CD4-positive, alpha-beta T cell treated with Interferon alpha-2 for 1 hour (primary cell): Measurements from ENCODE around the gene SLC6A8.
A peak's percentile ranks its signal among the peaks of the same experiment; 100 is the strongest.
"Not testable (repeated sequence)": the region's sequence is repeated elsewhere in the genome, so short reads cannot be mapped to it uniquely, and the experiment has no call there.

Source experiments
- DNase-seq, 2 donors: peaks; one replicate each; pipeline ENCODE4 v3.0.0-alpha.2; 2020 to 2022

Gene SLC6A8

DNA sequence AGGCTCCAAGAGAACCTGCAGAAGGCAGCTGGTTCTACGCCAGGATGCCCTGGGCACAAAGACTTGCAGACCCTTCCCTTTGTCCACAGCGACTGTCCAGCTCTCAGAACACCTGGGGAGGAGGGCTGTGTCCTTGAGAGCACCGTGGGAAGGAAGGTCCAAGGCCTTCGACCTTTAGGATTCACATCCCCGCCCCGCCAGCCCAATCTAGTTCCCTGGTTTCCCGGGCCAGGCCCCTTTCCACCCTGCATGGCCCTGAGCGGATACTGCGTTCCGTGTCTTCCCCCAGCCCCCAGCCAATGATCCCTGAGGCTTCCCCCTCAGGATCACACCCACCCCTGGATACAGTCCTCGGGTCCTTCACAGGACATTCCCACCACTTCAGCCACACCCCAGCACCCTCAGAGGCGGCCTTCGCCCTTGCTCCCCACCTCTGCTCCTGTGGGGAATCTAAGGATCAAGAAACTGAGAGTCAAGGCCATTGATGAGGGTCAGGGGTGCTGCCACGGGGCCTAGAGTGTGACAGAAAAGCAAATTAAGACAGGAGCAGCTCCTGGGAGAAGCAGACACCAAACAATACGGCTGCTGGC is 46.0 kb downstream of the SLC6A8 start:
- no peak for DNase-seq

DNA sequence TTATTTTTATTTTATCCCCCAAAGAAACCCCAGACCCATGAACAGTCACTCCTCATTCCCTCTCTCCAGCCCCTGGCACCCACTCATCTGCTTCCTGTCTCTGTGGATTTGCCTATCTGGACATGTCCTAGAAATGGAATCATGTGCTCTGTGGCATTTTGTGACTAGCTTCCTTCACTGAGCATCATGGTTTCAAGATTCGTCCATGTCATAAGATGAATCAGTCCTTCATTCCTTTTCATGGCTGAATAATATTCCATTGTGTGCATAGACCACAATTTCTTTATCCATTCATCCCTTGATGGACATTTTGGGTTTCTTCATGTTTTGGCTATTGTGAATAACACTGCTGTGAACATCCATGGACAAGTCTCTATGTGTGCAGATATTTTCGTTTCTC is 47.1 kb downstream of the SLC6A8 start:
- no peak for DNase-seq

DNA sequence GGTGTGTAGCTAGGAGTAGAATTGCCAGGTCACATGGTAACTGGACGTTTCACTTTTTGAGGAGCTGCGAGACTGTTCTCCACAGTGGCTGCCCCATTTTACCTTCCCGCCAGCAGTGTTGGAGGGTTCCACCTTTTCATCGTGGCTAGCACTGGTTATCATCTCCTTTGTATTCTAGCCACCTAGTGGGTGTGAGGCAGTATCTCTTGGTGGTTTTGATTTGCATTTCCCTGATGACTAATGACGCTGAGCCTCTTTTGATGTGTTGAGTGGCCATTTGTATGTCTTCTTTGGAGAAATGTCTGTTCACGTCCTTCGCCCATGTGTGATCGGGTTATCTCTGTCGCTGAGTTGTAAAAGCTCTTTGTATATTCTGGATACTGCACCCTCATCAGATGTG is 47.5 kb downstream of the SLC6A8 start:
- peak in 1 of 2 donors; percentile 51 for DNase-seq

DNA sequence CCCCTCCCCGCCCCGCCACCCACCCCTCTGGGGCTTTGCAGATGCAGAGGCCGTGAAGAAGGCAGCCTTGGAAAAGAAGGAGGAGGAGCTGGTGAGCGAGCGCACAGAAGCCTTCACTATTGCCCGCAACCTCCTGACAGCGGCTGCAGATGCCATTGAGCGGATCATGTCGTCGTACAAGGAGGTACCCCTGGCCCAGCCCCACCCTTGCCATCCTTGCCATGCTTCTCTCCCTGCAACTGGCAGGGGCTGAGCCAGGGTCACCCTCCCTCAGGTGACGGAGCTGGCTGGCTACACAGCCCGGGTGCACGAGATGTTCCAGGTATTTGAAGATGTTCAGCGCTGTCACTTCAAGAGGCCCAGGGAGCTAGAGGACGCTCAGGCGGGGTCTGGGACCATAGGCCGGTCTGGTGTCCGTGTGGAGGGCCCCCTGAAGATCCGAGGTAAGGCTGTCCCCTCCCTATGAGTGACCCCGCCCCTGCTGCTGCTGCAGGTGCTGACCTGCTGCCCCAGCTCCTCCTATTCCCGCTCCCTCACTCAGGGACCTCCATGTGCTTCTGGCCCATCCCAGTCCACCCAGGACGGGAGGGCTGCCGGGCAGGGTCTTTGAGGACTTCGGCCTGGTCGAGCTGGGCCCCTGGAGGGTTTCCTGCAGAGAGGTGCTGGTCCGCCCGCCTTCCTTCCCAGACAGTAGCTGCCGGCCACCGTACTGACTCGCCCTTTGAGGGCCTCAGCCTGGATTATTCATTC is 48.5 kb downstream of the SLC6A8 start:
- no peak for DNase-seq

- no peak for DNase-seq
Measured at GRCh38 chrX:153736871-153737441, 49.2 kb downstream of the SLC6A8 start.

- no peak for DNase-seq
Measured at GRCh38 chrX:153738056-153738605, 50.4 kb downstream of the SLC6A8 start.

- peak in 1 of 2 donors; percentile 24 for DNase-seq
Measured at GRCh38 chrX:153739754-153740486, 52.2 kb downstream of the SLC6A8 start.

GRCh38 chrX:153740631-153741222 is 53.0 kb downstream of the SLC6A8 start:
- no peak for DNase-seq

- no peak for DNase-seq
Measured at GRCh38 chrX:153741446-153741845, 53.7 kb downstream of the SLC6A8 start.

- not testable (repeated sequence) for DNase-seq
Measured at GRCh38 chrX:153742111-153742510, 54.4 kb downstream of the SLC6A8 start.

DNA sequence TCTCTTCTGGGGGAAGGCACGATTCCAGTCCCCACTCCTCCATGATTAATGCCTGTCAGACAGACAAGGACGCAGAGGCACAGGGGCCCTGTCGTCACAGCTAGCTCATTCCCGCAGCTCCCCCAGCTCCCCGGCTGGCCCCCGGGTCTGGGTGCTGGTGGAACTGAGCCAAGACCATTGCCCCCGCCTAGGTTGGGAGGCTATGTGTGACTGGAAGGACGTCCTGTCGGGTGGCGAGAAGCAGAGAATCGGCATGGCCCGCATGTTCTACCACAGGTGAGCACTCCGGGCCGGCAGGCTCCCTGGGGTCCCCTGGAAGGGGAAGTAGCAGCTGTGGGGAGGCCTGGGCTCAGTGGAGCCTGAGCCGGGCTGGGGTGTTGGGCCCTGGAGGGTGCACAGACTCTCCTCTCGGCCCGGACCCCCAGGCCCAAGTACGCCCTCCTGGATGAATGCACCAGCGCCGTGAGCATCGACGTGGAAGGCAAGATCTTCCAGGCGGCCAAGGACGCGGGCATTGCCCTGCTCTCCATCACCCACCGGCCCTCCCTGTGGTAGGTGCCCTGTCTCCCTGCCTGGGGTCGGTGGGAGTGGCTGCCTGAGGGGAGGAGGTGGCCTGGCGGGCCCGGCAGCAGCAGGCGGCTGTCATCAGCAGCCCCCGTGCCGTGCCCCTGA is 55.2 kb downstream of the SLC6A8 start:
- not testable (repeated sequence) for DNase-seq

DNA sequence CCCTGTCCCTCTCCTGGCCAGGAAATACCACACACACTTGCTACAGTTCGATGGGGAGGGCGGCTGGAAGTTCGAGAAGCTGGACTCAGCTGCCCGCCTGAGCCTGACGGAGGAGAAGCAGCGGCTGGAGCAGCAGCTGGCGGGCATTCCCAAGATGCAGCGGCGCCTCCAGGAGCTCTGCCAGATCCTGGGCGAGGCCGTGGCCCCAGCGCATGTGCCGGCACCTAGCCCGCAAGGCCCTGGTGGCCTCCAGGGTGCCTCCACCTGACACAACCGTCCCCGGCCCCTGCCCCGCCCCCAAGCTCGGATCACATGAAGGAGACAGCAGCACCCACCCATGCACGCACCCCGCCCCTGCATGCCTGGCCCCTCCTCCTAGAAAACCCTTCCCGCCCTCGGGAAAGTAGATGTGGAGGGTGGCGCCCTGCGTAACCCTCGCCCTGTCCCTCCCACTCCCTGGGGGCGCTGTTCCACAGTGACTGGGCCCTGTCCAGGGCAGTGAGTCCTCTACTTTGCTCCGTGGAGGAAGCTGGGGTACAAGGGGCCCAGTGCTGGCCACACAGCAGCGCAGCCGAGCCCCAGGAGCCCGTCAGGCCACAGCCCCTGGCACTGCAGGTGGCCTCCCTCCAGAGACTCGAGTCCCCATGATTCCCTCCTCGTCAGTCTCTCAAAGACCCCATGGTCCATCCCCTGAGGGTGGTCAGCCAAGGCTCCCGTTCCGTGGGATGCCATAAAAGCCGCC is 55.9 kb downstream of the SLC6A8 start:
- not testable (repeated sequence) for DNase-seq

DNA sequence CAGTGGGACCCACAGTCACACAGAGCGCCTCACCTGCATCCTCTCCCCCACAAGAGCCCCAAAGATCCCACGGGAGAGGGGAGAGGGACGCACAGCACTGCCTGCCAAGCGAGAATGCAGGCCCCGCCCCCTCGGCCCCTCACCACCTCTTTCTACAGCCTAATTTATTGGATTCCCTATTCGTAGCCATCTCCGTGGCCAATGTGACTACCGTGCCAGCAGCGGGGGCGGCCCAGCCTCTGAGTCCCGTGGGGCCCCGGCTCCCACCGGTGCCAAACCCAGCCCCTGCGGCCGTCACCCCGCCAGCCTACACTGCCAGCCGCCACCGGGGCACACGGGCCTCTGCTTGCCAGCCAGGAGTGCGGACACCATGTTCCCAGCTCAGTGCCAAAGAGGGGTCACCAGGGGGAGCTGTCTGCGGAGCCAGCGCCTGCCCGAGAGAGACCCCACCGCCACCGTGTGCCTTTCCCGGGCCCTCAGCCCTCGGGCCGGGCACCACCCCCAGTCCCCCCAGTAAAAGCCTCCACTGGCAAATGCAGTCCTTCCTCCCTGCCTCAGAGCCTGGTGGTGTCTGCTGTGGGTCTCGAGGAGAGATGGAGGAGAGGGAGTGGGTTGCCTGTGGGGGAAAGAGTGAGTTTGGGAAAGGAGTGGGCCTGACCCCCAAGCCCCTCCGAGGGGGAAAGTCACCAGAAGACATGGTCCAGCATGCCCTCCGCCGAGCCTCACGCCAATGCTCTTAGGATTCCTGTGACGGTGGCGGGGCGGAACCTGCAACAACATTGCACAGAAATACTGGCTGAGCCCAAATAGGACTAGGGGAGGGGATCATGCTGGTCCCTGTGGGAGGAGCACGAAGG is 56.7 kb downstream of the SLC6A8 start:
- DNase-seq: no peak

- not testable (repeated sequence) for DNase-seq
Measured at GRCh38 chrX:153745067-153745433, 57.3 kb downstream of the SLC6A8 start.
